ENCODE measurements around the gene IGSF3.

- TF ChIP-seq CTCF (IDR thresholded peaks at IDR 0.05), result no peak
- no peak for TF ChIP-seq POLR2A (IDR thresholded peaks at IDR 0.05)
Observed at GRCh38 chr1:116712510-116712909, 45.0 kb upstream of the IGSF3 start.
